HuH-7.5 (cell line): ENCODE data around the gene PHF12.
"Not testable (repeated sequence)": the region's sequence is repeated elsewhere in the genome, so short reads cannot be mapped to it uniquely, and the experiment has no call there.

ENCODE experiments used
- DNase-seq: peaks from one replicate; pipeline ENCODE4 v3.0.0; 2011; ENCODE audit warnings: low spot score

The PHF12 gene

GRCh38 chr17:28882154-28882895 lies 69.0 kb downstream of the PHF12 start:
- no peak for DNase-seq

- DNase-seq, result no peak
Observed at GRCh38 chr17:28881533-28882056, 69.7 kb downstream of the PHF12 start.

- no peak for DNase-seq
Observed at GRCh38 chr17:28880572-28880945, 70.8 kb downstream of the PHF12 start.

GRCh38 chr17:28879886-28880571 lies 71.3 kb downstream of the PHF12 start:
- DNase-seq, result no peak

DNA sequence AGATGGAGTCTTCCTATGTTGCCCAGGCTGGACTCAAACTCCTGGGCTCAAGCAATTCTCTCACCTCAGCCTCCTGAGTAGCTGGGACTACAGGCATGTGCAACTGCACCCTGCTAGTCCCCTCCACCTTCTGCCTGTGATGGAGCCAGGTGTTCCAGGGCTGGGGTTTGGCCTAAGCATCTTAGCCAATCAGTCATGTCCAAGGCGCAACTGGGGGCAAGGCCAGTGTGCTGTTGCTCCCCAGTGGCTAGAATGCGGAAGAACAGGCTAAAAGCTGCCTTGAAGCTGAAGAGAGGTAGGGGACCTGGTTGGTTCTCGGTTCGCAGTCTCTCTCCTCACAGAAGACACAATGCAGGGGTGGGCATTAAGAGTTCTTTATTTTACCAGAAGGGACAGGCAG lies 72.3 kb downstream of the PHF12 start:
- DNase-seq, result peak; percentile 79

GRCh38 chr17:28878158-28878910 lies 73.0 kb downstream of the PHF12 start:
- DNase-seq, result no peak

GRCh38 chr17:28877150-28877711 lies 74.1 kb downstream of the PHF12 start:
- not testable (repeated sequence) for DNase-seq

- no peak for DNase-seq
Observed at GRCh38 chr17:28875848-28876550, 75.3 kb downstream of the PHF12 start.

- DNase-seq, result no peak
Observed at GRCh38 chr17:28874750-28875149, 76.6 kb downstream of the PHF12 start.

DNA sequence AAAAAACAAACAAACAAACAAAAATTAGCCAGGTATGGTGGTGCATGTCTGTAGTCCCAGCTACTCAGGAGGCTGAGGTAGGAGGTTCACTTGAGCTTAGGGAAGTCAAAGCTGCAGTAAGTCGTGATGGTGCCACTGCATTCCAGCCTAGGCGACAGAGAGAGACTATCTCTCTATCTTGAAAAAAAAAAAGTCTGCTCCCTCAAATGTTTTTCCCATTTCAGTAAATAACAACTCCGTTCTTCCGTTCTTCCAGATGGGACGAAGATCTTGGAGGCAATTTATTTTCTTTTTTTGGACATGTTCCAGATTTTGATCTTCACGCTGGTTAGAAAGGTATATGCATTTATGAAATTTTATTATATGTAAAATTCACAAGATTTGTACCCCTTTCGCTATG lies 77.5 kb downstream of the PHF12 start:
- DNase-seq, result no peak

DNA sequence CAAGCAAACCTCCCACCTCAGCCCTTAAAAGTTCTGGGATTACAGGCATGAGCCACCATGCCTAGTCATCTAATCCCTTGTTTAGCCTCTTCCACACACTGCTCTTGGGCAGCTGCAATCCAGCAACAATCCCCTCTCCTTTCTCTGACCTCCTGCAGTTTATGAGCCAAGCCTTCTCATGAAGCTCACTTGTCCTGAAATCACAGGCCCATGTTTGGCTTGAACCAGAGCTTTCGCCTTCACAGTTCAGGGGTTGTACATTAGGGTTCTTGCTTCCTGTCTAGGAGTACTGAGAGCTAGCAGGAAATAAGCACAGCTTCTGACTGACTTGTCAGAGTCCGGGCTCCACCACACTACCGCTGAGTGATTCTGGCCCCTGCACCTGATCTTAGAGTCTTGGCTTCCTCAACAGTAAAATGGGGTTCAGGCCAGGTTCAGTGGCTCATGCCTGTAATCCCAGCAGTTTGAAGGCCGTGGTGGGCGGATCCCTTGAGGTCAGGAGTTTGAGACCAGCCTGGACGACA lies 80.2 kb downstream of the PHF12 start:
- DNase-seq, result no peak

DNA sequence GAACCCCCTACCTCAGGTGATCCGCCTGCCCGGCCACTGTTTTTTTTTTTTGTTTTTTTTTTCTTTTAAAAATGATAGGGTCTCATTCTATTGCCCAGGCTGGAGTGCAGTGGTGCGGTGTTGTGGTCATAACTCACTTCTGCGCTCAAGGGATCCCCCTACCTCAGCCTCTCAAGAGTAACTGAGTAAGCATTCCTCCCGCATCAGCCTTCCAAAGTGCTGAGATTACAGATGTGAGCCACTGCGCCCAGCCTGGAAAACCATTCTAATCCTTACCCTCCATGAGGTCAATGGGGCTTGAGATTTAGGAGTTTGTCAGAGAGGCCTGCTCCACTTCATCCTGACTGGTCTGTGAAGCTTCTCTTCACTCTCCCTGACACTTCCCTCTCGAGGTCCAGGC lies 84.0 kb downstream of the PHF12 start:
- no peak for DNase-seq

GRCh38 chr17:28865946-28866752 lies 85.2 kb downstream of the PHF12 start:
- DNase-seq, result no peak

DNA sequence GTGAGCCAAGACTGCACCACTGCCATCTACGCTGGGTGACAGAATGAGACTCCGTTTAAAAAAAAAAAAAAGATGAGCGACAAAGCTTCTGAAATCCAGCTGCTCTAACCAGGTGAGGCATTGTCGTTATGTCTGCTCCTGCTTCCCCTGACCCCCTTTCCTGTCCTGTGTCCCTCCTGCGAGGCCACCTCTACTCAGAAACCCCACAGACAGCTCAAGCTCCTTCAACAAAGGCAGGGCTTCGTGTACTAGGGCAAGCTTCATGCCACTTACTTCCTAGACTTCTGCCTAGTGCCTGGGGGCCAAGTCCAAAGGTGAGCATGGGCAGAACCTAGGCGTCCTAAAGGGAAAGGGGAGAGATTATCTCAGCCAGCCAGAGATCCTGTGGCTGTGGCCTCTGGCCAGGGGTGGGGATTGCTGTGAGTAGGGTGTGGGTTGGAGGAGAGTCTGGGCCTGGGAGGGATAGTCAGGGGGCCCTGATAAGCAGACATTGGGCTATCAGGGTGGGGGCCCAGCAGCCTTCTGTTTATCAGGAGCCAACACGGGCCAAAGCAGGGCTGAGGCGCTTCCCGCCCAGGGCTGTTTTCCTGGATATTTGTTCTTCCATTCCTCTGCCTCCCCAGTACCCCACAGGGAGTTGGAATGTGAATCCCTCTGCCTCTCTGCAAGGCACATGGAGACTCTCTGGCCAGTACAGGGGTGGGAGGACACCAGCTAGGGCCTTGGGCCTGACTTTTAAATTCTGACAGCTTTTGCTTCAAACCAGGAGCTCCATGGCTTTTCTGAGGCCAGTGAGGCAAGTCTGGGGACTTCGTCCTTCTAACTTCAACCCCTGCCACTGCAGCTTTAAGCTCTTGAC lies 86.1 kb downstream of the PHF12 start:
- DNase-seq, result no peak

GRCh38 chr17:28863953-28864352 lies 87.4 kb downstream of the PHF12 start:
- no peak for DNase-seq

- no peak for DNase-seq
Observed at GRCh38 chr17:28862561-28862960, 88.8 kb downstream of the PHF12 start.

GRCh38 chr17:28861393-28862203 lies 89.7 kb downstream of the PHF12 start:
- DNase-seq, result no peak

DNA sequence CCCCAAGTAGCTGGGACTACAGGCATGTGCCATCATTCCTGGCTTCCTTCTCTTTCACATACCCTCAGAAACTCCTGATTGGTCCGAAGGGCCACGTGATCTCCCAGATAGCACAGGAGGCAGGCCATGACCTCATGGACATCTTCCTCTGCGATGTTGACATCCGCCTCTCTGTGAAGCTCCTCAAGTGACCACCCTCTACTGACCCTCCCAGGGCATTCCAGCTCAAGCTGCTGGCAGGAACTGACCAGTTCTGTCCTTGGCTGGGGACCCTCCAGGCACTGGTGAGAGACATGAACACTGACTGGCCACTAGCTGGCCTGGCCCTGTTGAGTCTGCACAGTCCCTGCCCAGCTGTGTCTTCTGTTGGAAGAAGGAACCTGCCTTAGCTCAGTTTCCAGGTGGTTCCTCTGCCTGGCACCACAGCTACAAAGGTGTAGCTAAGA lies 90.9 kb downstream of the PHF12 start:
- no peak for DNase-seq
